ENCODE data around the gene CPED1. TPM values are rescaled to one million over a fixed set of nuclear protein-coding genes. Genes with fewer than 3 reads are reported as not detected.

CPED1 gene
- total RNA-seq, 1 experiment from 2014 or later = 0.39 TPM

GRCh38 chr7:121198502-121198901, 210.0 kb downstream of the CPED1 start:
- no peak overlapping the region for H3K27ac ChIP-seq (ENCODE audit: low read length)
- H3K9me3 ChIP-seq (ENCODE audit: control insufficient read depth, insufficient read depth, low read depth, low read length) = no peaks in the 10 kb centered on the region
- intact Hi-C loops (cut with micrococcal nuclease; ENCODE audit: unreplicated experiment) = no loop called here
- ATAC-seq (no peak), DNase-seq (ENCODE audit: low read depth, low spot score) (no peak)
- no peaks in the 10 kb centered on the region for H3K4me1 ChIP-seq (ENCODE audit: control insufficient read depth, insufficient read depth, low read length)
- POLR2A ChIA-PET = no interaction called here
- no peak overlapping the region for H3K4me3 ChIP-seq (ENCODE audit: low read depth in 2 of 2, low read length in 2 of 2)
- no TSS peak for BruUV-seq (replicated peaks)
- CTCF ChIA-PET = no interaction called here
- TF ChIP-seq CTCF (IDR thresholded peaks at IDR 0.05) (no peak), TCF7L2 (IDR thresholded peaks at IDR 0.05; ENCODE audit: low read depth, low read length) (no peak), POLR2AphosphoS5 (IDR thresholded peaks at IDR 0.05; ENCODE audit: low read depth, low read length) (no peak)
- in situ Hi-C loops (cut with HindIII; ENCODE audit: low pct_unique_long_range_greater_than_20kb, low sequenced_read_pairs) = no loop called here
- H3K36me3 ChIP-seq (ENCODE audit: control insufficient read depth, insufficient read depth, low read length) = no peaks in the 10 kb centered on the region
- no peaks in the 10 kb centered on the region for H3K27me3 ChIP-seq (ENCODE audit: control insufficient read depth, insufficient read depth, low read length)

GRCh38 chr7:121202125-121202524, 213.6 kb downstream of the CPED1 start:
- ATAC-seq (no peak), DNase-seq (ENCODE audit: low read depth, low spot score) (no peak)
- no TSS peak for BruUV-seq (replicated peaks)
- POLR2A ChIA-PET = no interaction called here
- Histone ChIP-seq H3K27me3 (ENCODE audit: control insufficient read depth, insufficient read depth, low read length) (no peaks in the 10 kb centered on the region), H3K4me1 (ENCODE audit: control insufficient read depth, insufficient read depth, low read length) (no peaks in the 10 kb centered on the region), H3K27ac (ENCODE audit: low read length) (no peak overlapping the region), H3K36me3 (ENCODE audit: control insufficient read depth, insufficient read depth, low read length) (no peaks in the 10 kb centered on the region), H3K4me3 (ENCODE audit: low read depth in 2 of 2, low read length in 2 of 2) (no peak overlapping the region), H3K9me3 (ENCODE audit: control insufficient read depth, insufficient read depth, low read depth, low read length) (no peaks in the 10 kb centered on the region)
- intact Hi-C loops (cut with micrococcal nuclease; ENCODE audit: unreplicated experiment) (no loop called here), in situ Hi-C loops (cut with HindIII; ENCODE audit: low pct_unique_long_range_greater_than_20kb, low sequenced_read_pairs) (no loop called here)
- CTCF ChIA-PET = no interaction called here
- no peak for TF ChIP-seq TCF7L2 (IDR thresholded peaks at IDR 0.05; ENCODE audit: low read depth, low read length)
- no peak for TF ChIP-seq CTCF (IDR thresholded peaks at IDR 0.05)
- no peak for TF ChIP-seq POLR2AphosphoS5 (IDR thresholded peaks at IDR 0.05; ENCODE audit: low read depth, low read length)
- TF ChIP-seq SIN3A (IDR thresholded peaks at IDR 0.05; ENCODE audit: borderline replicate concordance, insufficient read depth, low read depth, low read length) = no peak
- TF ChIP-seq REST (IDR thresholded peaks at IDR 0.05; ENCODE audit: insufficient read depth in 1 of 2, low read depth in 2 of 2, low read length in 1 of 2) = no peak
